ENCODE measurements around the gene MLN.
"Not testable (repeated sequence)": the region's sequence is repeated elsewhere in the genome, so short reads cannot be mapped to it uniquely, and the experiment has no call there.

- TF ChIP-seq CTCF, POLR2A (IDR thresholded peaks at IDR 0.05): not testable (repeated sequence)
Measured at GRCh38 chr6:33832831-33833230, 29.0 kb upstream of the MLN start.

Data from thyroid gland (tissue), 4 donors.